Measurements from ENCODE around the gene DDIT4L.
"Not testable (repeated sequence)": the region's sequence is repeated elsewhere in the genome, so short reads cannot be mapped to it uniquely, and the experiment has no call there.

DDIT4L gene

DNA sequence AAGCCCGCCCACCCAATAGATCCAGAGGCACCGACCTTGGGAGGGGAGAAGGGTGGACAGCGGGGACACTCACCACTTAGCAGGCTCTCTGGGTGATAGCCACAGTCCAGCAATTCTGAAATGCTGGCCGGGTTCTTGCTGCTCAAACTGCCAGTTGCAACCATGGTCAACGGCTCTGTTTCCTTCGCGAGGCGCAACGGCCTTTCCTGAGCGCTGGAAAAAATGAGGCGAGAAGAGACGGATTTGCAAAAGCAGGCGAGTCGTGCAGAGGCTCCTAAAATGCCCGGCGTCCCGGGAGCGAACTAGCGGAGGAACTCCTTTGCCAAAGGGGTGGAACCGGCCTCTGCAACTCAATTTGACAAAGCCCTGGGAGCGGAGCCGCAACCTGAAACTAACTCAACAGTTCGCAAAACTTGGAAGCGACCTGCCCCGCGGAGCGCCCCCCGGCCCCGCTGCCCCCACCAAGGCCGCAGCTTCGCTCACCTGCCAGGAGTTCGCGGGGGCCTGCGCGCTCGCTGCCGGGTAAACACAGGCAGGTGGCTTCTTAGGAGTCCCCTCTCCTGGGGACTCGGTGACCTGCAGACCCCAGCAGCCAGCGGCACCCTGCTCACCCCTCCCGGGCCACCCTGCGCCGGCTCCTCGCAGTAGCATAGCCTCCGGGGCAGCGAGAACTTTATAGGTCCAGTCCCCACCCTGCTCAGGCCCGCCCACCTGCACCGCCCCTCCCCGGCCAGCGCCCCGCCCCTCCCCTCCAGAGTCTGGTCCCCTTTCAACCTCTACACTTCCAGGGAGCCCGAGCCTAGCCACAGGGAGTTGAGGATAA, at the start of gene DDIT4L:
TSS of gene DDIT4L (minus strand) at position 649 of the 823 bp plus-strand sequence. CDS start at position 164, 485 bp downstream.
- DNase-seq (ENCODE audit: low read depth), result no peak

DNA sequence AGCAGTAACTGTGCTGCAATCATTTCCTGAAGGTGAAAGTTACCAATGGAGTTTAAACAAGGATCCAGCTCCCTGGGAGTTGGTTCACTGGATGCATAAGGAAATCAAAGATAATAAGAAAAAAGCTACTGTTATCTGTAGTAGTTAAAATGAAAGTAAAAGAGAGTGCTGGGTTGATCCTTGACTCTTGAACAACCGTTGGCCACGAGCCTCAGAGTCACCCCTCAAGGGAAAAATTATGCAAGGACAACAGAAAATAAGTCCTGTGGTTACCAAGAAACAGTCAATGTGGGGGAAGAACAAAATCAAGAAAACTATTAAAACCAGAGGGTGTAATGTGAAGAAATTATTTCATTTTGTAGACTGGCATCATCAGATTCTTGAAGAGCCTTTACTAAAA, 49.7 kb upstream of the DDIT4L start:
- DNase-seq (ENCODE audit: low read depth), result no peak

DNA sequence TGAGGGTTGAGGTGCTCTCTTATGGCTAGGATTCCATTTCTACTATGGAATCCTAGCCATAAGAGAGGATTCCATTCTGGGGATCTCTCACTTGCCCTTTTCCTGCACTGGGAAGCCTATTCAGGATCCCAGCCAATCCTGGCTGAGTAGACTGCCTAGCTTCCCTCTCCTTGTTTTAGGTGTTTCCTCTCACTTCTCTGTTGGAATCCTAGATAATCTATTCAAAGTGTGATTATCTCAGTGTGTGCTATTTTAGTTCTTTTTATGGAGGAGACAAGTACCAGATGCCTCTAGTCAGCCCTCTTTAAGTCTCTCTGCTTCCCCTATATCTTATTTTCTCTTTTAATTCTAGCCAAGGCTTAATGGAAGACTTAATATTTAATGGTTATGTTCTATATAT, 34.5 kb upstream of the DDIT4L start:
- DNase-seq (ENCODE audit: low read depth), result no peak

DNA sequence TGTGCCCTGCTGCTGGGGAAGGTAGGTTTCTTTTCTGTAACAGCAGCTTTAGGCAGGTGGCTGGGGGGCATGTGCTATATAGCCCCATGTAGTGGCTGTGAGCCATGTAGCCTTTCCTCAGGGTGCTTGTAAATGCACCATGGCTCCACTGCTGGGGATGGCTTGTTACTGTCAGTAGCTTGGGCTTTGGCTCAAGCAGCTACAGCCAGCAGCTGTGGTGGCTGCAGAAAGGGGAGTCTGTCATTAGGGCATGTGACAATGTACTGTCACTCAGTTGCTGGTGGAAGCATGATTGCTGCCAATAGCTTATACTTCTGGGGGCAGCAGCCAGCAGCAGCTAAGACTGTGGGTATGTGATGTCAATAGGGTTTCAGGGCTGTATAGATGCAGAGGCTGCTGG, 33.9 kb upstream of the DDIT4L start:
- no peak for DNase-seq (ENCODE audit: low read depth)

DNA sequence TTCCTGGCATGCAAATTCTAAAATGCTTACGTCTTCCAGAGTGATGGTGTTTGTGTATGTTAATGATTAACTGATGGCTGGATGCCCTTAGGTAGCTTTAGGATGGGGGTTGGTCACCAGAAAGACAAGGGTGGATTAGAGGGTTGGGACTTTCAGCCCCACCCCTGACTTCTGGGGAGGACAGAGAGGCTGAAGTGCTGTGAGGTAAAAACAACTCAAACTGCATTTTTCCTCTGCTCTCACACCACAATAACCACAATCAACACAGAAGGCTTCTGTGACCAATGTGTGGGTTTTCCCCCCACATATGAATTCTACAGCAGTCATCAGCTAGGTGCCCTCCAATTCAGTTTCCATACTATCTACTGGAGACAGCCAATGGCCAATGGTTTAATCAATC, 18.7 kb upstream of the DDIT4L start:
- DNase-seq (ENCODE audit: low read depth), result no peak

DNA sequence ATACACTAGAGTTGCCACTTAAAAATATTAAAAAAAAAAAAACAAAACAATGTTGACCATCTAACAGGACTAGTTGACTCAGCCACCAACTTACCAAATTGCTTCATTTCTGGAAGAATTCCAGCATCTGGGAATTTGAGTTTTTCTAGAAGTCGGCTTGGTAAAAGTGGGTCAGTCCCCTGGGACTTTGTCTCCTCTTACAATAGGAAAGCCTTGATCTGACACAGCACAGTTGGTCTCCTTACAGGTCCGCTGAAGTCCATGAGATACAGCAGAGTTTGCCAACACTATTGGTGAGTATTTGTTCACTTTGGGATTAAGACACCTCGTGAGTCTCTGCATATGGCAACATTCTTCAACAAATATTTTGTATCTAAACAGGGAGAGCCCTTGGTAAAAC, 18.2 kb upstream of the DDIT4L start:
- no peak for DNase-seq (ENCODE audit: low read depth)

- no peak for DNase-seq (ENCODE audit: low read depth)
Measured at GRCh38 chr4:100206850-100207249, 16.6 kb upstream of the DDIT4L start.

DNA sequence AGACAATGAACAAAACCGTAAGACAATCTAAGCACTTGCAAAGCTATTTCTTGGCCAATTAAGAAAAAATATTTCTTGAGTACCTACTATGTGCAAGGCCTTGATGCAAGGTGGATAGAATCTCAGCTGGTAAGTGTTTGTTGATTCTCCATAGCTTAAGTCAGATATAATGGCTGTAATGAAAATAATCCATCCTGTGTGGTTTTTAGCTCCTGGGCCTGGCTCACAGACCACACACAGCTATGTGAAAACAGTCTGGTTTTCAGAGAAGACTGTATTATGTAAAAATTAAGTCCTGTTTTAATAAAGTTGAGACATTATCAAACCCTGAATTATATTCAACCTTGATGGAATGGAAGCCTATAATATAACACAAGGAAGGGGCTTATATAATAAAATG, 7.8 kb upstream of the DDIT4L start:
- DNase-seq (ENCODE audit: low read depth), result no peak

DNA sequence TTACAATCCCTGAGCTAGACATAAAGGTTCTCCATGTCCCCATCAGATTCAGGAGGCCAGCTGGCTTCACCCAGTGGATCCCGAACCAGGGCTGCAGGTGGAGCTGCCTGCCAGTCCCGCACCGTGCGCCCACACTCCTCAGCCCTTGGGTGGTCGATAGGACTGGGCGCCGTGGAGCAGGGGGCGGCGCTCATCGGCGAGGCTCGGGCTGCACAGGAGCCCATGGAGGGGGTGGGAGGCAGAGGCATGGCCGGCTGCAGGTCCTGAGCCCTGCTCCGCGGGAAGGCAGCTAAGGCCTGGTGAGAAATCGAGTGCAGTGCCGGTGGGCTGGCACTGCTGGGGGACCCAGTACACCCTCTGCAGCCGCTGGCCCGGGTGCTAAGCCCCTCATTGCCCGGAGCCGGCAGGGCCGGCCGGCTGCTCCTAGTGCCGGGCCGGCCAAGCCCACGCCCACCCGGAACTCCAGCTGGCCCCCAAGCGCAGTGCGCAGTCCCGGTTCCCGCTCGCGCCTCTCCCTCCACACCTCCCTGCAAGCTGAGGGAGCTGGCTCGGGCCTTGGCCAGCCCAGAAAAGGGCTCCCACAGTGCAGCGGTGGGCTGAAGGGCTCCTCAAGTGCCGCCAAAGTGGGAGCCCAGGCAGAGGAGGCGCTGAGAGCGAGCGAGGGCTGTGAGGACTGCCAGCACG, 6.3 kb upstream of the DDIT4L start:
- DNase-seq (ENCODE audit: low read depth), result not testable (repeated sequence)

DNA sequence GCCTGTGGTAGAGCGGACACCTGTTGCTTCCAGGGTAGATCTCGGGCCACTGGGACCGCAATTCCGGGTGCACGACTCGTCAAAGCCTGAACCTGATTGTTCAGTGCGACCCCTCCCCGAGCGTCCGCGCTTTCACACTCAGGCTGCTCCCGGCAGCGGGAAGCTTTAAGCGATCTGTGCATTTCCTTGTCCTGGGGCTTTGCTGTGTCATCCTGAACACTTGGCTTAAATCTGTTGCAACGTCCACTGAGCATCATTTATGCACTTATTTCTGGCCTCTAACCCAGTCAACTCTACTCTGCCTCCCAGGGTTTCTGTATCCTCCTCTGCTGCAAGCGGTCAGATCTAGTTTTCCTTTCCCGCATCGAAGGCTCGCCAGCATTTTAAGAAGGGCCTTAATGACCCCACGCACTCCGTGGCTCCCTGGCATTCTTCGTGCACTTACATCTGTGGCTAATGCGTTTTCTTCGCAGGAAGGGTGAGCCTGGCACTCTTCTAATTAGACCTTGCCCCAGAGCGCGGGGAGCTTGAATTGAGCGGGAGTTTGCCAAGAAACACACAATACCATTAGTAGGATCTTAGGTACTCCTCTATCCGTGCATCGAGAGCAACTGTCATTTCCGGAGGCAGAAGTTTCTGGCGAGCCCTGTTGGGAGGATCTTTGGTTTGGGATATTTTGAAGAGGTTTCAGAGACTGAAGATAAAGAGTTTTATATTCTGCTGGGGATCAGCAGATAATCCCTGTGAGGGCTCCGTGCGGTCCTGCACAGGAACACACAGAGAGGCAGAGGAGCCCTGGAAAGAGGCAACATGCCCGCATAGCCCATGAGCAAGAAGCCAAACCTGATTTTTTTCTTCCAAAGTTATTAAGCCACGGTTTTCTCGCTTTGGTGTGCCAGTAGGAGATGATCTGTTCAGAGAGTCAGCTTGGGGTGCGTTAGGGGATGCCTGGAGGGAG, 654 bp upstream of the DDIT4L start:
- DNase-seq (ENCODE audit: low read depth), result no peak

DNA sequence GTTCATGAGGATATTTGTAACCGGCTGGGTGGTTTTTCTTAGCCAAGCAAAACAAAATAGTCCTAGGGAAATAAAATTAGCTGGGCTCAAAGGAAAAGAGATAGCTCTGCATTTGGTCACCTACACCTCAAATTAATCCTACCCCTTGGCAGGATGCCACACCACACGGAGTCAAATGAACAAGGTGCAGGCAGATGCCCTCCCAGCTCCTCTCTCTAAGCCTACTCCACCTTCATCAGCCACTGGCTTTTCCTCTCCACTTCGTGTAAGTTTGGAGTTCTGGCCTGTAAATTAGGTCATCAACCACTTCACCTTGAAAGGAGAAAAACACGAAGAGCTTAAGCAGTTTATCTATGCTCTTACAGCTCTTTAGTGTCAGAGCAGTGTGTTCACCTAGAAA, 1.4 kb downstream of the DDIT4L start:
- DNase-seq (ENCODE audit: low read depth), result no peak

- DNase-seq (ENCODE audit: low read depth), result no peak
Measured at GRCh38 chr4:100187781-100188180, 2.5 kb downstream of the DDIT4L start.

GRCh38 chr4:100184787-100185186, 5.5 kb downstream of the DDIT4L start:
- DNase-seq (ENCODE audit: low read depth), result no peak

- no peak for DNase-seq (ENCODE audit: low read depth)
Measured at GRCh38 chr4:100177855-100178254, 12.4 kb downstream of the DDIT4L start.

DNA sequence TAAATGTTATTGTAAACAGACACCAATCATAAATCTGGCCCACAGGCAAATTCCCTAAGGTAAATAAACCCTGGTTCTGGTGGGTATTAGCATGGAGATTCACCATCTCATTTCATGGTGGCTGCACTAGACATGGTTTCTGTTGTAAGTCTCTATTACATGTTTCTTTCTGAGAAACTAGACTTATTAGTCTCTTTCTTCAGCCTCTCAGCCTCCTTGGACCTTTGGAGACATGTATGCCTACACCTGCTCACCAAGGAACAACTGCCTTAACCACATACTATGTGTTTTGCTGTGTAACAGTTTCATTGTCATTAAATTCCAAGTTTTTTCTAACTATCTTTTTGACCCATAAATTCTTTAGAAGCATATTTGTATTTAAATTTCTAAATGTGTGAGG, 13.1 kb downstream of the DDIT4L start:
- DNase-seq (ENCODE audit: low read depth), result no peak

DNA sequence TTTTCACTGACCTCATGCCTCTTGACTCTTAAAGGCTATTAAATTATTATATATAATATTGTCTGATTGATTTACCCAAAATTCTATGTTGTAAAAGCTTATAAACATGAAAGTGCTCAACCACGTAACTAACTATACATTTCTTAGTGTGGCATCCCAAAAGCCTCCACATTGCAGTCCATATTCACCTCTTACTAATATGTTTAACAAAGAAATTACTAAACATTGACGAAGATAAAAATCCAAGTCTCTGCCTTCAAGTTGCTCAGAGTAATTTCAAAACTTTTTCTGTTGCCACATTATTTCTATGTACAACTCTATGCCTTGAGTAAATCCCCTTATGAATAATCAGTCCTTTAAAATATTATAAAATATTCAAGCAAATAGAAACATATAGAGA, 14.4 kb downstream of the DDIT4L start:
- DNase-seq (ENCODE audit: low read depth), result no peak

DNA sequence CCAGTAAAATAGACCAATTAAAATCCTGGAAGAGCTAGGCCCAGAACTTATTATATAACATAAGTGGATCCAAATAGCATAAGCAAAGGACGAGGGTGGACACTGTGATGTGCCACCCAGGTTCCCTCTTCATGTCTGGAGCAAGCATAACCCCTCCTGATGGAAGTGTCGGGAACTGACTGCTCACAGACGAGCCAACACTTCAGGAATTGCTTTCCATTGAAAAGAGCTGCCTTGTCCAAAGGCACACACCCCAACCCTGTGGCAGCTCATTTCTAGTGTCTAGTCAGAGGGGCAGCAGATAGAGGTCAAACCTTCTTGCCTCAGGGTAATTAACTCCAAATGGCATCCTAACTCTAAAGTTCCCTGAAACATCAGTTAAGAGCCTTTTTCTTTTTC, 15.3 kb downstream of the DDIT4L start:
- DNase-seq (ENCODE audit: low read depth), result no peak

GRCh38 chr4:100170986-100171385, 19.3 kb downstream of the DDIT4L start:
- no peak for DNase-seq (ENCODE audit: low read depth)

- no peak for DNase-seq (ENCODE audit: low read depth)
Measured at GRCh38 chr4:100169491-100170485, 20.5 kb downstream of the DDIT4L start.

DNA sequence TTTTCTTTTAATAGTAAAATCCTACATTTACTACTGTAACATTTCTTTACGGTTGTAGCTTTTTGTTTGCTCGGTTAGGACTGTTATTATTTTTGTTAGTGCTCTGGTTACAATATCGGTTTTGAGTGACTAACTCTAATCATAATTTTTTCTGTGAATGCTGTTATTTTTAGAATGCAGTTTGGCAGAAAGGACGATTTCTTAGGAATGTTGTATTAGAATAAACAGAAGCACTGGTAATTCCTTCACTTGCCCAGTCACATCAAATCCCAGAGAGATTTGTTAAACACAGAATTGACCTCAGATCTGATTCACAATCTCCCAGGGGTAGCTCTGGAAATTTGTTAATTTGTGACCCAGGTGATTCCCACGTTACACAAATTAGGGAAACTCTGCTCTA, 21.7 kb downstream of the DDIT4L start:
- DNase-seq (ENCODE audit: low read depth), result no peak
